Kasumi-1 (cell line): ENCODE measurements around the gene DNAH1.

Experiments
- DNase-seq, 2 experiments: peaks; one replicate each; lab custom pipeline; 2025; lab: John Stamatoyannopoulos, UW

Gene DNAH1

DNA sequence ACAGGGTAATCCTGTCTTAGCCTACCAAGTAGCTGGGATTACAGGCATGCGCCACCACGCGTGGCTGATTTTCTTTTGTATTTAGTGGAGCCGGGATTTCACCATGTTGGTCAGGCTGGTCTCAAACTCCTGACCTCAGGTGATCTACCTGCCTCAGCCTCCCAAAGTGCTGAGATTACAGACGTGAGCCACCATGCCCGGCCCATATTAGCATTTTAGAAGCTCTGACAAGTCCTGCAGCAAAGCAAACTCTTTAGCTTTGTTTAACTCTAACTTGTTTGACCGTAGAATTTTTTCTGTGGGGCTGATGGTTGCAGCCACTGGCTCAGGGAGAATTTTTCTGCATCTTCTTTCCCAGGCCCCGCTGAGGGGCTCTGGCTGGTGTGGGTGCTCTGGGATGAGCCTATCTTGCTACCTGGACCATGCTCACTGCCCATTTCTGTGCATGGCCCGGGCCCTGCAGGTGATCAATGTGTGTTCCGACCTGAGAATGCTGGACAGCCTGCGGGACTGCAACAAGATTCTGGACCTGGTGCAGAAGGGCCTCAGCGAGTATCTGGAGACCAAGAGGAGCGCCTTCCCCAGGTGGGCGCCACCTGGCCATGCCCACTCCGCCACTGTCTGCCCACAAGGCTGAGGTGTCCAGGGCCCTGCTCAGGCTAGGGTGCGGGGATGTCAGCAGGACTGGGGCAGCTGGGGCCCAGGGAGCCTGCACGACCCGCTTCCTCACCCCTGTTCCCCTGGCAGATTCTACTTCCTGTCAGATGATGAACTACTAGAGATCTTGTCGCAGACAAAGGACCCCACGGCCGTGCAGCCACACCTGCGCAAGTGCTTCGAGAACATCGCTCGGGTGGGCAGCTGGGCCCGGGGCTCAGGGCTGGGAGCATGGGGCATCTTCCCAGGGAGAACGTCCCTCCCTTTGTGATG is 41.3 kb downstream of the DNAH1 start:
- no peak for DNase-seq

DNA sequence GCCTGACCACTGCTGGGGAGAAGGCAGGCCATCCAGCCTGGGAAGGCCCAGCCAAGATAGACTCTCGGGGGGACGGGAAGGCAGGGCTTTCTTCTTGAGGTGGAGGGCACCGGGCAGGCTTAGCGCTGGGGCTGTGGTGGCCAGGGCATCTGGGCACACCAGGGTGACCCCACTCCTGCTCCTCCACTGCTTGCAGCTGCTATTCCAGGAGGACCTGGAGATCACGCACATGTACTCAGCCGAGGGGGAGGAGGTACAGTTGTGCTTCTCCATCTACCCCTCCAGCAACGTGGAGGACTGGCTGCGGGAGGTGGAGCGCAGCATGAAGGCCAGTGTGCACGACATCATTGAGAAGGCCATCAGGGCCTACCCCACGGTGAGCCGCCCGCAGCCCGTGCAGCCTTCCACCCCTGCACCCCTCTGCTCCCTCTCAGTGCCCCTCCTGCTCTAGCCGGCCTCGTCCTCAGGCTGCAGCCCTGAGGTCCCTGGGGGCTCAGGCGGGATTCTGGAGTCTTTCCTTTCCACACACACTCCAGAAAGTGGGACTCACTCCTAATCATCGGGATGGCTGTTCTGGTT is 42.3 kb downstream of the DNAH1 start:
- no peak for DNase-seq

DNA sequence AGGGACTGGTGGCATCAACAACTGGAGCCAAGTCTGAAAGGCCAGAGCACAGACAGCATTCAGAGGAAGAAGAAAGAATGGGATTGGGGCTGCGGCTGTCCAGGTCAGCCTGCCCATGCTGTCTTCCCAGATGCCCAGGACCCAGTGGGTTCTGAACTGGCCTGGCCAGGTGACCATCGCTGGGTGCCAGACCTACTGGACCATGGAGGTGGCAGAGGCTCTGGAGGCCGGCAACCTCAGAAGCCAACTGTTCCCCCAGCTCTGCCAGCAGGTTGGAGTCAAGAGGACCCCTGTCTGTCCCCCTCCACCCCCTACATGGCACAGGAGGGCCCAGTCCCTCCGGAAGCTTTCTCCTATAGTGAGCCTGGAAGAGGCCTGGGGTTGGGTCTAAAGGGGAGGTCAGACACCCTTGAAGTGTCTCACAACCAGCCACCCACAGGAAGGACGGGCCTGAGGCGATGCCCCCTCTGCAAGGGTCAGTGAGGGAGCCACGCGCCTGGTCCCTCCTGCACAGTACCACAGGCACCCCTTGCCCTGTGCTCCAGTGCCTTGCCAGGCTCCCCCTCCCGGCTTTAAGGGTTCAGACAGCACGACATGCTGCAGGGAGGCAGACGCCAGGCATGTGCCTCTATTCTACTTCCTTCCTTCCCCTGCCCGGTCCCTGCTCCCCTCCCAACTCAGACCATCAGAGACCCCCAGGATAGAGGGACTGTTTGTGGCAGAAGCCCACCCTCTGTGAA is 43.2 kb downstream of the DNAH1 start:
- DNase-seq: no peak

DNA sequence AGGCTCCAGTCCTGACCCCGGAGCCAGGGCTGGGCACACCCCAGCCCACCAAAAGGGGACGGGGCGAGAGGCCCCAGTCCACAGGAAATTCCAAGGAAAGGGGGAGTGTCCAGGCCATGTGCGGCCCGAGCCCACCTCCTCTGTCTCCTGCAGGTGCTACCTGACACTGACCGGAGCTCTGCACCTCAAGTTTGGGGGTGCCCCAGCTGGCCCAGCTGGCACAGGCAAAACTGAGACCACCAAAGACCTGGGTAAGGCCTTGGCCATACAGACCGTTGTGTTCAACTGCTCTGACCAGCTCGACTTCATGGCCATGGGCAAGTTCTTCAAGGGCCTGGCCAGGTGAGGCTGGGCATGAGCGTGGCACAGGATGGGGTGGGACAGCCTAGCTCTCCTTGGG is 44.9 kb downstream of the DNAH1 start:
- no peak for DNase-seq

DNA sequence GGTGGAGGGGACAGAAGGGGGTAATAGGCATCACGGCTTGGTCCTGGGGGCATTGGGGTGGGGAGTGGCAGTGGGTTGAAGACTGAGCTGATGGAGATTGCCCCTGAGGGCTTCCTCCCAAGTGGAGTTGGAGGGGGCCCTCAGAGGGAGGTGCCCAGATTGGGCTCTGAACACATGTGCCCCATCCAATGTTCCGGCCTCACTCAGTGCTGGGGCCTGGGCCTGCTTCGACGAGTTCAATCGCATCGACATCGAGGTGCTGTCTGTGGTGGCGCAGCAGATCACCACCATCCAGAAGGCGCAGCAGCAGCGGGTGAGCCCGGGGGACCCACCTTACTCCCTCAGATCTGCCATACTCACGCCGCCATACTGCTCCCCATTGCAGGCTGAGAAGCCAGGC is 45.3 kb downstream of the DNAH1 start:
- no peak for DNase-seq

DNA sequence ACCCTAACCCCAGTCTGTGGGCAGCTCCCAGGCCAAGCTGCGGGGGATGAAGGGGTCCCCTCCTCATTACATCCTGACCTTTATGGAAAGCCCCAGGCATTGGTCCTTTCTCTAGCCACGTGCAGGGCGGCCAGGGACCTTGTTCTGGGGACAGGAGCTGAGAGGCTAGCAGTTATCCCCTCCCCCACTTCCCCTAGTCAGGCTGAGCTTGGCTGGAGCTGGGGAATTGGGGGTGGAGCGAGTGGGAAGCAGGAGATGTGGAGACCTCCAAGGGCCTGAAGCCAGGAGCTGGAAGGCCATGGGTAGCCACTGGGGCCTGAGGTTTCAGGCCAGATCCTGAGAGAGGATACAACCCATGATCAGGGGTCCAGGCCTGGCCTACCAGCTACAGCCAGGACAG is 45.8 kb downstream of the DNAH1 start:
- DNase-seq: no peak

DNA sequence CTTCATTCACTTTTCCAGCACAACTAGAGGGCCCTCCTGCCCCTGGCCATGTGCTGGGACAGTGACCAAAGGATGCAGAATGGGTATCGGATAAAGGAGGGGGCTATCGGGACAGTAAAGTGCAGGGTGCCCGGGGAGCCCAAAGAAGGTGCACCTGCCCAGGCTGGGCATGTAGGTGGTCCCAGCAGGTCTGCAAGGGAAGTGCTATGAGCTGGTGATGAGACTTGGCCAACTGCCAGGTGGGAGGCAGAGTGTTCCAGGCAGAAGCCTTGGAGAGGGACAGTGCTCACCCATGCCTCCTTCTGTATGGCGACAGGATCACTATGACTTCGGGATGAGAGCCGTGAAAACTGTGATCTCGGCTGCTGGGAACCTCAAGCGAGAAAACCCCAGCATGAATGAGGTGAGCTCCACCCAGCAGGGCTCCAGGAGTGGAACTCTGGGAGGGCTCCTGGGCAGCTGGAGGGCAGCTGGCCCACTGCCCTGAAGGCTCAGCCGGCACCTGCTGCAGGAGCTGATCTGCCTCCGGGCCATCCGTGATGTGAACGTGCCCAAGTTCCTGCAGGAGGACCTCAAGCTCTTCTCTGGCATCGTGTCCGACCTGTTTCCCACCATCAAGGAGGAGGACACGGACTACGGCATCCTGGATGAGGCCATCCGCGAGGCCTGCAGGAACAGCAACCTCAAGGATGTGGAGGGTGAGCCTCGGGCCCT is 48.4 kb downstream of the DNAH1 start:
- DNase-seq: no peak

DNA sequence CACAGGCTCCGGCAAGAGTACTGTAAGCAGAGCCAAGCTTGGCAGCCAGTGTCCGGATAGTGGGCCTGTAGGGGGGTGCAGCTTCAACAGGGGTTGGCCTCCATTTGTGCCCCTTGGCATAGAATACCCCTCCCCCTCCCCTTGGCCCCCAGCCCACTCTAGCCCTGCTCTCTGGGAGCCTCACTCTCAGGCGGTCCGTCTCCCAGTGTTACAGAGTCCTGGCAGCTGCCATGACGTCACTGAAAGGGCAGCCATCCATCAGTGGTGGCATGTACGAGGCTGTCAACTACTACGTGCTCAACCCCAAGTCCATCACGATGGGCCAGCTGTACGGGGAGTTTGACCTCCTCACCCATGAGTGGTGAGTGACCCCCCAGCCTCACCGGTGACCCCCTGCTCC is 50.4 kb downstream of the DNAH1 start:
- no peak for DNase-seq

DNA sequence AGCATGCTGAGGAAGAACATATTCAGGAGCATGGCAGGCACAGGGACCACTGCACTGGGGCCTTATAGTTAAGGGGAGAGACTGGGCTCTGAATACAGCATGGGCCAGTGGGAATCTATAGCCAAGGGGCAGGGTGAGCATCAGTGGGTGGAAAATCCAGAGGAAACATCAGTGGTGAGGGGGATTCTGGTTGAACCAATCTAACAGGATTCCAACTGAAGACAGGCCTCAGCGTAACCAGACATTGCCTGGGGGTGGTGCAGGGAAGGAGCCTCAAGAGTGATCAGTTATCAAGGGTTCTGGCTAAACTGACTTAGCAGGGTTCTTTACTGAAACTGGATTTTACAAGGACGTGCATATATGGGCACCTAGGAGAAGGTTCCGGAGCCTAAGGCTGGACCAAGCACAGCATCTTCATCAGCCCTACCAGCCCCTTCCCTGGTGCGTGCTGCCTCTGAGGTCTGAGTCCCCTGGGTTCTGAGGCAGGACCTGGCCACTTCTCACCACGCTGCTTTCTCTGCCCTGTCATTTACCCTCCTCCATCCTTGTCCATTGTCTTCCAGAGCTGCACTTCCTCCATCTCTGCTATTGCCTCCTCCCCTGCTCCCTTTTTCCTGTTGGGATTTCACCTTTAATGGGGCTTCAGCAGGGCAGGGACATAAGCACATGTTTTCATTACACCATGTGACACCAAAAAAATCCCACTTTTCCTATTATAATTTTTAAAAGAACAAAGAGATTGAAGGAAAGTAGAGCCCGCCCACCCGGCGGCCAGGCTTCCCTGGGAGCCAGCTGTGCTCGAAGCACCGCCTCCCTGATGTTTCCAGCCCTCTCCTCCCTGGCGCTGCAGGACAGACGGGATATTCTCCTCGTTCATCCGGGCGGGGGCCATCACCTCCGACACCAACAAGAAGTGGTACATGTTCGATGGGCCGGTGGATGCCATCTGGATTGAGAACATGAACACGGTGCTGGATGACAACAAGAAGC is 52.1 kb downstream of the DNAH1 start:
- DNase-seq: no peak

DNA sequence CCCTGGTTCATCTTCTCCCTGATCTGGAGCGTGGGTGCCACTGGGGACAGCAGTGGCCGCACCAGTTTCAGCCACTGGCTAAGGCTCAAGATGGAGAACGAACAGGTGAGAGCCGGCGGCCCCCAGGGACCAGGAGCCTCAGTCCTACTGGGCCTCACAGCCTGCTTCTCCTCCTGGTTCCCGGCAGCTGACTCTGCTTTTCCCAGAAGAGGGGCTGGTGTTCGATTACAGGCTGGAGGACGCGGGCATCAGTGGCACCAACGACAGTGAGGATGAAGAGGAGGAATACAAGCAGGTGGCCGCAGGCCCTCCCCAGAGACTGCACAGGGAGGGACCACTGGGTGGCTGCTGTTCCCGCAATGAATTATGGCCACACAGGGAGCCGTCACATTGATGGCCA is 54.4 kb downstream of the DNAH1 start:
- DNase-seq: no peak

DNA sequence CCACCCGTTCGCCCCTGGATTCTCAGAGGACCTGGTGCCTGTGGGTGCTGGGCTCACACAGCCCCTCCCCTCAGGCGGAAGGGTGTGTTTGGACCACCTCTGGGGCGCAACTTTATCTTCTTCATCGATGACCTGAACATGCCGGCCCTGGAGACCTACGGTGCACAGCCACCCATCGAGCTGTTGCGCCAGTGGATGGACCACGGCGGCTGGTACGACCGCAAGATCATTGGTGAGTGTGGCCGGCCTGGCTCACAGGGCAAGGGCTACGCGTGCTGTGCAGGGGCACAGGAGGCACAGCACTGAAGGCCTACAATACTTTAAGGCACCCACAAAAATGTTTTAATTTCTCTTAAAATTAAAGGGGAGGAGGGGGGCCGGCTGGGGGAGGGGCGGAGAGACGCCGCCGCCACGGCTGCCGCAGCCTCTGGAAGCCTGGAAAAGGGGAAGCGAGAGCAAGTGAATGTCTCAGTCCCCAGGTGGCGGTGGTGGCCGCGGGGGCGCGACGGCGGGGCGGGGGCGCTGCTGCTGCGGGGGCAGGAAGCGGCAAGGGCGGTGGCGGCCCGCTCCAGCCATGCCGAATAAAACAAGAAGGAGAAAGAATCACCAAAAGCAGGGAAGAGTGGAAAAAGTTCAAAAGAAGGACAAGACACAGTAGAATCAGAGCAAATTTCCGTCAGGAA is 56.8 kb downstream of the DNAH1 start:
- DNase-seq: peak; percentile 28 to 43

DNA sequence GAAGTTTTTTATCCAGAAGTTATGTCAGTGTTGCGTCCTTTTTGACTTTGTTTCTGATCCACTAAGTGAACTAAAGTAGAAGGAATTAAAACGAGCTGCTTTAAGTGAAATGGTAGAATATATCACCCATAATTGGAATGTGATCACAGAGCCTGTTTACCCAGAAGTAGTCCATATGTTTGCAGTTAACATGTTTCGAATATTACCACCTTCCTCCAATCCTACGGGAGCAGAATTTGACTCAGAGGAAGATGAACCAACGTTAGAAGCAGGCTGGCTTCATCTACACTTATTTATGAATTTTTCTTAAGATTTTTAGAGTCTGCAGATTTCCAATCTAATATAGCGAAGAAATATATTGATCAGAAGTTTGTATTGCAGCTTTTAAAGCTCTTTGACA is 57.6 kb downstream of the DNAH1 start:
- DNase-seq: no peak

DNA sequence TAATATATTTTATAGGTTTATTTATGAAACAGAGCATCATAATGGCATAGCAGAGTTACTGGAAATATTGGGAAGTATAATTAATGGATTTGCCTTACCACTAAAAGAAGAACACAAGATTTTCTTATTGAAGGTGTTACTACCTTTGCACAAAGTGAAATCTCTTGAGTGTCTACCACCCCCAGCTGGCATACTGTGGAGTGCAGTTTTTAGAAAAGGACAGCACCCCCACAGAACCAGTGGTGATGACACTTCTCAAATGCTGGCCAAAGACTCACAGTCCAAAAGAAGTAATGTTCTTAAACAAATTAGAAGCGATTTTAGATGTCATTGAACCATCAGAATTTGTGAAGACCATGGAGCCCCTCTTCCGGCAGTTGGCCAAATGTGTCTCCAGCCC is 58.1 kb downstream of the DNAH1 start:
- no peak for DNase-seq

DNA sequence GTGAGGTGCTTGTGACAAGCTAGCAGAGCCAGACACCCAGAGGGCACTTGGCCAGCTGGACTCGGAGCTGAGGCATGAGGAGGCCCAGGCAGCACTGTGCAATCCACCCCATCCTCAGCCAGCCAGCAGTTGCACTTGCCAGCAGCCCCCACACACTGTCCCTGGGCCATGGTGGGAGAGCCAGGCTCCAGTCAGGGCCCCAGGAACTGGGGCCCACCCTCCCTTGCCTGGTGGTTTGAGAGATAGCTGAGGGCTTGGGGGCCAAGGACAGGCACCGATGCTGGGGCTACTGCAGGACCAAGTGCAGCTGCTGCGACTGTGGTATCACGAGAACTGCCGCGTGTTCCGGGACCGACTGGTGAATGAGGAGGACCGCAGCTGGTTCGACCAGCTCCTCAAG is 63.5 kb downstream of the DNAH1 start:
- DNase-seq: no peak

DNA sequence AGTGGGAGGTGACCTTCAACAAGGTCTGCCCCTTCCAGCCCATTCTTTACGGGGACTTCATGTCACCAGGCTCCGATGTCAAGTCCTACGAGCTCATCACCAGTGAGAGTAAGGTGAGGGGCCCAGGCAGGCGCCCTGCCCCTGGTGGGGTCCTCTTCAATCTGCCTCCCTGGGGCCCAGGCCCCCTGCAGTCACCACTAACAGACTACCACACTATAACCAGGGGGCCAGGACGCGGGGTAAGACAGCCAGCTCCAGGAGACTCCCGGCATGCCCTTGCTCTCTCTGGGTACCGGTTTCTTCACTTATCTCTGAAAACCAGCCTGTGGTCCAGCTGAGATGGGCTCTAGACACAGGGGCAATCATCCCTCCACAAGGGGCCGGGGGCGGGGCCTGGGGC is 63.9 kb downstream of the DNAH1 start:
- no peak for DNase-seq

DNA sequence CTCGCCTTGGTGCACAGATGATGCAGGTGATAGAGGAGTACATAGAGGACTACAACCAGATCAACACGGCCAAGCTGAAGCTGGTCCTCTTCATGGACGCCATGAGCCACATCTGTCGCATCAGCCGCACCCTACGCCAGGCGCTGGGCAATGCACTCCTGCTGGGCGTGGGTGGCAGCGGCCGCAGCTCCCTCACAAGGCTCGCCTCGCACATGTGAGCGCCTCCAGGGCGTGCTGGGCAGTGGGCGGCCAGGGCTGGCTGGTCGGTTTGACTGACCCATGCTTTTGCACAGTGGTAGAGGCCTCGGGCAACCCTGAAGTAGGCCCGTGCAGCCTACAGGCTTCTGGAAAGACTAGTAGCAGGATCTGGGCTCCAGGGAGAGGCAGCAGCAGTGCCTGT is 65.5 kb downstream of the DNAH1 start:
- no peak for DNase-seq

DNA sequence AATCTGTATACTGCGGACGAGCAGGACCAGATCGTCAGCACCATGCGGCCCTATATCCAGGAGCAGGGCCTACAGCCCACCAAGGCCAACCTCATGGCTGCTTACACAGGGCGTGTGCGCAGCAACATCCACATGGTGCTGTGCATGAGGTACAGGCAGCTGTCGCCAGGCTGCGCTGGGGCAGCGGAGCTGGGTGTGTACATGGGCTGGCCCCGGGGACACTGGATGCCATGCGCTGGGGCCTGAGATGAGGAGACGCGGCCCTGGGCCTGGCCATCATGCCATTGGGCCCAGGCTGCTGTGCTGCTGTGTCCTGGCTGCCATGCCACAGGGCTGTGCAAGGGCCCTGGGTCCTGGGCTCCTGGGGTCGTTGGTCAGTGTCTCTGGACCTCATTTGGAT is 67.3 kb downstream of the DNAH1 start:
- DNase-seq: no peak

DNA sequence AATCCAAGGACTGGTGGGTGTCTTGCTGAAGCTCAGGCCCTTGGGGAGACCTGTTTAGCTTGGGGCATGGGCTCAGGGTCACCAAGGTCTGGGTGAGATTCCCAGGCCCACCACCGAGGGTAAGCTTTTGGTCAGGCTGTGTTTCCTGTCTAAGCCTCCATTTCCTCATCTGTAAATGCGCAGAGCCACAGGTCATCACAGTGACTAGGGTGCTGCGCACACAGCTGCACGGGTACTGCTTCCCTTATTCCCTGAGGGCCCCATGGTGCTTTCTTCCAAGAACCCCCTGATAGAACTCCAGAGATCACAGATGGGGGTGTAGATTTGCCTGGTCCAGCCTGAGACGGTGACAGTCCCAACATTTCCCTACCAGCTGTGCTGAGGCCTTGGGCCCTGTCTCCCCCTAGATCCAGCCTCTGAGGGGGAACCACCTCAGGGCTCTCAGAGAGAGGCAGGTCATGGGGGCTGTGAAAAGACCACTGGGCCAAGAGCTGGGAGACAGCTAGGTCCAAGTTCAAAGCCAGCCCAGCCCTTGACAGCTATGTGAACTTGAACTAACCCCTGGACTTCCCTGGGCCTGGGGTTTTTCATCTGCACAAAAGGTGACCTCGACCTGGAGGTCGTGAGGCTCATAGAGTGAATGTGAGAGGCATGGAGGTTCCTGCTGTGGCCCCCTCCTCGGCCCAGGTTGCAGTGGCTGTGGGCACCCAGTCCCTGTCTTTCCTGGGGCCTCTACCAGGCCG is 68.1 kb downstream of the DNAH1 start:
- DNase-seq: no peak

DNA sequence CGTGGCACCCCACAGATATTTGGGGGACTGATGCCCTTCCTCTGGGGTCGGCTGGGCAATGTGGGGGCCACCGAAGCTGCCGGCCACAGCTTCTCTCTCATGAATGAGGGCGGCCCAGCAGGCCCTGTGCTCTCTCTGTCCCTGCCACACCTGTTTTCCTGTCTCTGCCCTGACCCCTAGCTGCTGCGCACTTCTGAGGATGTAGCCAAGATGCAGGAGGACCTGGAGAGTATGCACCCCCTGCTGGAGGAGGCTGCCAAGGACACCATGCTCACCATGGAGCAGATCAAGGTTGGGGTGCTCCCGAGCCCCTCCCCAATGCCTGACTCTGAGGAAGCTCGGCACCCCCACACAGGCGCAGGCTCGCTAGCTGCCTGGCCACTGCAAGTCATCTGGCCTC is 69.0 kb downstream of the DNAH1 start:
- DNase-seq: peak; percentile 18 to 25

DNA sequence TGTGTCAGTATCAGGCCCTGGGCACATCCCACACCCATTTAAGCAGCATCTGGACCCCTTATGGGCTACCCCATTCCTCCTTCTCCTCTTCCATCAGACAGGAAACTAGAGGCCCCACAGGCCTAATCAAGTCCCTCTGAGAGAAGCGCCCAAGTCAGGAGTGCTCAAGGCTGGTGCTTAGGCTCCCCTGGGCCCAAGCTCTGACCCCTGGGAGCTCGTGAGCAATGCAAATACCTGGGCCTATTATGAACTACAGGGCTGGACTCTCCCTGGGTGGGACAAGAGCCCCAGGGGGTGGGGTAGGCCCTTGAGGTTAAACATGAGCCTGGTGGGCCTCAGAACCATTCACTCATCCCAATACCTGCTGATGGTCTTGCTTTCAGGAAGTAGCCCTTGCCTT is 71.4 kb downstream of the DNAH1 start:
- DNase-seq: no peak
